Activated CD4-positive, alpha-beta T cell treated with anti-CD3 and anti-CD28 coated beads, Interleukin-2, Interleukin-6, amounts not matched to agents 100 ng/mL and 50 ng/mL, durations not matched to agents 16 hours and 8 hours (primary cell): ENCODE data around the gene DLGAP4.

Experiments
- DNase-seq: peaks from one replicate; pipeline ENCODE4 v3.0.0-alpha.2; 2020

The DLGAP4 gene

GRCh38 chr20:36385503-36385902 lies 79.4 kb downstream of the DLGAP4 start:
- no peak for DNase-seq

GRCh38 chr20:36386236-36386635 lies 80.1 kb downstream of the DLGAP4 start:
- no peak for DNase-seq

GRCh38 chr20:36390269-36390668 lies 84.1 kb downstream of the DLGAP4 start:
- DNase-seq = no peak

- no peak for DNase-seq
These were observed 84.7 kb downstream of the DLGAP4 start for GRCh38 chr20:36390719-36391415.

GRCh38 chr20:36391456-36391855 lies 85.3 kb downstream of the DLGAP4 start:
- no peak for DNase-seq

GRCh38 chr20:36391955-36392354 lies 85.8 kb downstream of the DLGAP4 start:
- DNase-seq = no peak

- DNase-seq = no peak
These were observed 86.8 kb downstream of the DLGAP4 start for GRCh38 chr20:36392989-36393388.

GRCh38 chr20:36394340-36394965 lies 88.3 kb downstream of the DLGAP4 start:
- DNase-seq = no peak

- DNase-seq = no peak
These were observed 90.2 kb downstream of the DLGAP4 start for GRCh38 chr20:36396340-36396739.

GRCh38 chr20:36396847-36397630 lies 90.9 kb downstream of the DLGAP4 start:
- no peak for DNase-seq

- no peak for DNase-seq
These were observed 92.4 kb downstream of the DLGAP4 start for GRCh38 chr20:36398515-36398914.

GRCh38 chr20:36399147-36399968 lies 93.2 kb downstream of the DLGAP4 start:
- DNase-seq = peak; percentile 46

GRCh38 chr20:36399969-36400545 lies 93.9 kb downstream of the DLGAP4 start:
- no peak for DNase-seq

- no peak for DNase-seq
These were observed 95.0 kb downstream of the DLGAP4 start for GRCh38 chr20:36400909-36401735.

- no peak for DNase-seq
These were observed 96.6 kb downstream of the DLGAP4 start for GRCh38 chr20:36402708-36403107.

- DNase-seq = no peak
These were observed 98.4 kb downstream of the DLGAP4 start for GRCh38 chr20:36404435-36404978.

- no peak for DNase-seq
These were observed 99.1 kb downstream of the DLGAP4 start for GRCh38 chr20:36405255-36405654.

GRCh38 chr20:36407199-36407733 lies 101.1 kb downstream of the DLGAP4 start:
- no peak for DNase-seq

GRCh38 chr20:36408219-36408618 lies 102.1 kb downstream of the DLGAP4 start:
- DNase-seq = no peak

- no peak for DNase-seq
These were observed 105.8 kb downstream of the DLGAP4 start for GRCh38 chr20:36411861-36412454.
